HG02588 (cell line): ENCODE data around the gene ANKRD33.
"Not testable (repeated sequence)": the region's sequence is repeated elsewhere in the genome, so short reads cannot be mapped to it uniquely, and the experiment has no call there.

Source experiments
- ATAC-seq: cut with Tn5 transposase; IDR thresholded peaks from one replicate; pipeline ENCODE4 v1.9.1; 2021; ENCODE audit warnings: mild to moderate bottlenecking, moderate library complexity; ENCODE audit not compliant: unreplicated experiment

The ANKRD33 gene

GRCh38 chr12:51874486-51874885 is 13.4 kb upstream of the ANKRD33 start:
- no peak for ATAC-seq

GRCh38 chr12:51879102-51879501 is 8.8 kb upstream of the ANKRD33 start:
- ATAC-seq: no peak

GRCh38 chr12:51883295-51883694 is 4.6 kb upstream of the ANKRD33 start:
- no peak for ATAC-seq

- ATAC-seq: no peak
These were observed 3.8 kb upstream of the ANKRD33 start for GRCh38 chr12:51883998-51884675.

DNA sequence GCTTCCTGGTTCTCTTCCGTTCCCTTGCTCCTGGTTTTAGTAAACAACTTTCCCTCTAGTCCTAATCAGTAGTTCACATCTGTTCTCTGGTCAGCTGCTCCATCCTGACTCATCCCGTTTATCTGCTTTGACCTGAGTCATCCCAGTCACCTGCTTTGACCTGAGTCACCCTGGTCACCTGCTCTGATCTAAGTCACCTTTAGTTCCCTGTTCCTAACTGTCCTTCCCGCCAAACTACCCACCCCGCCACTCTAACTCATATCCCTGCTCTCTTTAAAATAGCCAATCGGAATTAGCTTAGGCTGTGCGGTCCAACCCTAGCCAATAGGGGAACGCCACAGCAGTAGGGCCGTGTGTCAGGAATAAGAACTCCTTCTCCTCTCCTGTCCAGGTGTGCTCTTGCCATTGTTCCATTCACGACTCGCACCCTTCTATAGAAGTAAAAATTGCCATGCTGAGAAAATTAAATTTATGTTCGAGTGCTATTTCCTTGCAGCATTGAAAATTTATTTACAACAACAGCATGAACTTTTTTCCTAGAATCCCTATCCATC is 3.1 kb upstream of the ANKRD33 start:
- ATAC-seq: no peak

GRCh38 chr12:51885294-51886020 is 2.4 kb upstream of the ANKRD33 start:
- ATAC-seq: not testable (repeated sequence)

DNA sequence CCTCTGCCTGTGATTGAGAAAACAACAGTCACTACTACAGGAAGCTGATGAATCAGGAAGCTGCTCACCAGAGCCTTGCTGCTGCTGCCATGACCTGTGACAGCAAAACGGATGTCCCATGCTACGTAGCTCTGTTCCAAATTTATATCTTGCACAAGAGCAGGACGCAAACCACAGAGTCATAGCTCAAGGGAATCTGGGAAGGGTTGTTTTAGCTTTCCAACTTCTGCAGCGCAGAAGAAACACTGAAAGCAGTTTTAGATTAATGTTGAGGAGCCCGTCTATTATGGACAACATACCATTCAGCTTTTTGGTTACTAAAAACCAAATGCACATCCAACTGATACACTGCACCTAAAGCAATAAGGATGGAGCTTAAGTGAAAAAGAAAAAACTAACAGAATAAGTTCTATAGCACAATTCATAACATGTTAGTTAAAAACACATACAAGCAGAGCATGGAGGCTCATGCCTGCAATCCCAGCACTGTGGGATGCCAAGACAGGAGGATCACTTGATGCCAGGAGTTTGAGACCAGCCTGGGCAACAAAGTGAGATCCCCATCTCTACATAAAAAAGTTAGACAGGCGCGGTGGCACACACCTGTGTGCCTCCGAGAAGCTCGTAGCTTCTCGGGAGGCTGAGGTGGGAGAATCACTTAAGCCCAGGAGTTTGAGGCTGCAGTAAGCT is 1.7 kb upstream of the ANKRD33 start:
- ATAC-seq: no peak

- ATAC-seq: no peak
These were observed 663 bp downstream of the ANKRD33 start for GRCh38 chr12:51888316-51889215.

- ATAC-seq: no peak
These were observed 1.6 kb downstream of the ANKRD33 start for GRCh38 chr12:51889216-51890132.

DNA sequence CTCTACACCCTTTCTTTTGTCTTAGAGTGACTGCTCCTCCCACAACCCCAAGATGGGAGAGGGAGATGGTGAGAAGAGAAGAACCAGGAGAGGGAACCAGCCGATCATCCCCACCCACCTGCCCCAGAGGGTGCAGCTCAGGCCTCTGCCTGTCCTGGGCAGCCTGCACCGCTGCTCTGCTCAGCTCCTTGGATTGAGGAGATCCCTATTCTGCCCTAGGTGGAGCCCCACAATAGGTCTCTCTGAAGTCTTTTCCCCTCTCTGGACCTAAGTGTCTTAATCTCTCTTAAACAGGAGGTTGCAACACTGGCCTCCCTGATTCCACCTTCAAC is 2.2 kb downstream of the ANKRD33 start:
- no peak for ATAC-seq

GRCh38 chr12:51890511-51891171 is 2.7 kb downstream of the ANKRD33 start:
- no peak for ATAC-seq

GRCh38 chr12:51891843-51892242 is 3.9 kb downstream of the ANKRD33 start:
- no peak for ATAC-seq

DNA sequence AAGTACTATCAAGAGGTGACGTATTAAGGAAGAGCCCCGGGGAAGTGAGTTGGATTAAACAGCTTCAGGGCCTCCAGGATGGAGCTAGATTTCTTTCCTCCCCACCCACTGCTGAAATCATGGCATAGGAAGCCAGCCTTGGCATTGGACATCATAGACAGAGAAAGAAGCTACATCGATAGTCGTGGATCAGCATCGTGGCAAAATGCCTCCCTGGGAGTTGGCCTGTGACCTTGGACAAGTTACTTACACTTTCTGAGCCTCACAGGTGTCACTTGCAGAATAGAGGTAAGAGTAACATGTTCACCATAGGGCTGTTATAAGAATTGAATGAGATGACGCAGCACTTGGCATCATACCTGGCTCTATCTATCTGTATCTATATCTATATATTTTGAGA is 5.9 kb downstream of the ANKRD33 start:
- ATAC-seq: no peak

GRCh38 chr12:51895378-51896135 is 7.7 kb downstream of the ANKRD33 start:
- ATAC-seq: no peak

- no peak for ATAC-seq
These were observed 8.3 kb downstream of the ANKRD33 start for GRCh38 chr12:51896236-51896635.

DNA sequence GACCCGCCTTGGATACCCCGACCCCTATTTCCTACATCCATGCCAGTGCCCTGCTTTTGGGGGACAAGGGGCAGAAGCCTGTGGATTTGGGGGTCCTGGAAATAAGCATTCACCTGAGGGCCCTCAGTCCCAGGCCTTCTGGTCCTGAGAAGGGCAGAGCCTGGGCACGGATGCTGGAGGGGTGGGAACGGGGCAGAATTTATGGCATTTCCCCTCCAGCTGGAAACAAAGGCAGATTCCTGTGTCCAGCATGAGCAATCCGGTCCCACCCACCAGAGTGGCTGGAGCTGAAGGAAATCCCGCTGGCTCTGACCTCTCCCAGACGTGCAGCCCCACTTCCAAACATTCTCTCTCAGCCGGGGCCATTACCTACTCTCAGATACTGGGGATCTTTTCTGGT is 9.3 kb downstream of the ANKRD33 start:
- no peak for ATAC-seq

- ATAC-seq: no peak
These were observed 10.6 kb downstream of the ANKRD33 start for GRCh38 chr12:51898506-51898905.

- ATAC-seq: no peak
These were observed 11.0 kb downstream of the ANKRD33 start for GRCh38 chr12:51898937-51899336.
